NCI-H1436 treated with DMSO at 0.1 percent for 48 hours (cell line): ENCODE measurements around the gene TNPO3.
"Not testable (repeated sequence)": the region's sequence is repeated elsewhere in the genome, so short reads cannot be mapped to it uniquely, and the experiment has no call there.

Experiments used
- DNase-seq: peaks from one replicate; lab custom pipeline; 2025; lab: John Stamatoyannopoulos, UW

Gene TNPO3

DNA sequence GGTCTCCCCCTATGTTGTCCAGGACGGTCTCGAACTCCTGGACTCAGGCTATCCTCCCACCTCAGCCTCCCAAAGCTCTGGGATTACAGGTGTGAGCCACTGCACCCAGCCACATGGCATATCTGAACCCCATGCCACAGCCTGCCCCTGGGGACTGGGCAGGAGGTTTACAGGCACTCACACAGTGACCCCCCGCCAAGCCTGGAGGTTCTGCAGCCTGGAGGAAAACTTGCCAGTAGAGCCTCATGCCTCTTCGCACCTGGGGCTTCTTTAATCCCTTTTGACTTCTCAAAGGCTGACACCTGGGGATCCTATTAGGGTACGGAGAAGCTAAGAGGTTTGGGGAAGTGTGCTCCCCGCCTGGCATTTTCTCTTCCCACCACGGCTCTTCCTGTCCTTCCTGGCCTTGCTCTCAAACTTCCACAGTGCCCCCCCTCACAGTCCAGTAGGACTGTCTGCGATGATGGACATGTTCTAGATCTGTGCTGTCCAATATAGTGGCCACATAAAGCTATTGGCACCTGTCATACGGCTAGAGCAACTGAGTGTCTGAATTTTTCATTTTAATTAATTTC is 133.0 kb downstream of the TNPO3 start:
- no peak for DNase-seq

DNA sequence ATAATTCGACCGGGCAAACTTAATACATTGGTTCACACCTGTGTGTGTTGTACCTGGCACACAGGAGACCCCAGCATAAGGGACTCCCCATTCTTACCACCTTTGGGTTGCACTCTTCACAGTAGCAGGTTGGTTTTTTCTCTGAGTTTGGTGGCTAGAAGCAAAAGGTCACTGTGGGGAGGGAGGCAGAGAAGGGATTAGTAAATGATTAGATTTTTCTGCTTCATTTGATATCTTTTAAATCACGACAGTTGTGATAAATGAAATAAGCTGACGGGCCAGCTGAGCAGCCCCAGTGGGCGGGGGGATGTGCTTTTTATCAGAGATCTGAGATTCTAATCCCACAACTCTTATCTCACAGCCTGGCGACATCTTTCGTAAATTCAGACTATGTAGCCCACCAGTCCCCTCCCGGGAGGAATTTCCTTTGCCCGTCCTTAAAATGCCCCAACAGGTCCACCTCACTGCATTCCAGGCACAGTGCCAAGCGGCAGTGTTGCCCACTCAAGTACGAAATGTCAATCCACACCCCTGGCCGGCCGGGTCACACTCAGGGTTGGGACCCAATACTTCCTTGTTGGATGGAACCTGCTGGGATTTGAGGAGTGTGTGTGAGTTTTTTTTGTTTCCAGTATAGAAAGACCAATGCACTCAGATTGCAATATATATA is 133.9 kb downstream of the TNPO3 start:
- no peak for DNase-seq

DNA sequence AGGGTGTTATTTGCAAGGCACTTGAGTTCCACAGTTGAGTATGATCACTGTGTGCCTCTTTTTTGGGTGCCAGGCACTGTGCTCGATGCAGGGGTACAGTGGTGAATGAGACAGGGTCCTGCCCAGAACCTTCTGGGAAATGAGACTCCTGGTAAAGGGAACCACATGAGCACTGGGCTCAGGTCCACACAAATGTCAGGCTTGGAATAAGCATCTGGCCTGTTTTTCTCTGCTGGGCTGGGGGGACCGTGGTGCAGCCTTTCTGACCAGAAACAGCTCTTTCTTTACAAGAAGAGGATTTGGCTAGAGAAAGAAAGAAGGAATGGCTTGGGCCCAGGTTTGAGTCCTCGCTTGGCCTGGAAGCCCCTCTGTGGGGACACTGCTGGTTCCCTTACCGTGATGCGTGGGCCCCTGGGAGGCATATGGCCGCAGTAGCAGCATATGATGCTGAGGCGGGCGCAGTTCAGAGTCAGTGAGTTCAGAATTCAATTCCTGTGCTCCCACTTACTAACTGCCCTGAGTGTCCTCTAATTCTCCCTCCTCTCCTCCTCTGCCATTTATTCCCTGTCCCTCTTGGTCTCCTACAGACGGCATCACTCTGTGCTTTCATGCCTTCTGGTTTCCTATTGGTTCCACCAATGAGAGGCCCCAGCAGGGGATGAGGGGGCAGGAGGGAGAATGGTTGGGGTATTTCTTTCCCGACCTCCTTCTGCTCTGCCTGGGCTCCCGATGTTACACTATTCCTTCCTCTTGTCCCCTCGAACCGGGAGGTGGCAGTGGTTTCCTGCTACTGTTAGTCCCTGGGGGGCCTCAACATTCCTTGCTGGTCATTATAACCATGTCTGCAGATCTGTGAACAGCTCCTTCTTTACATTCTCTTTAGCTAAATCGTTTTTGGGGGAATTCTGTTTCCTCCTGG is 134.8 kb downstream of the TNPO3 start:
- no peak for DNase-seq

DNA sequence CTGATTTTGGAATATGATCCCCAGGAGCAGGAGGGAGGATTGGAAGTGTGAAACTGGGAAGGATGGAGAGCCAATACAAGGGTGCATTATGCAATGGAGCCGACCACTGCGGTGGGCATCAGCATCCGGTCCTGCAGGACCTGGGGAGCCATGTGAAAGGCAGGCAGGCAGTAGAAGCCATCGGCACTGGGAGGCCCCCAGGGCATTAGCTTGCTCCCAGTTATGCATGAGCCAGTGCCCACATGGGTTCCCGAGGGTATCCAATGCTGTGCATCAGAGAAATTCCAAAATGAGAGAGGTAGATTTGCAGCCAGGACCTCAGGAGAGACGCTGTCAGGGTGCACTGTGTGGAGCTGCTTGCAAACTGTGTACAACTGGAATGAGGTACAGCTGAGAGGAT is 135.7 kb downstream of the TNPO3 start:
- DNase-seq: no peak

DNA sequence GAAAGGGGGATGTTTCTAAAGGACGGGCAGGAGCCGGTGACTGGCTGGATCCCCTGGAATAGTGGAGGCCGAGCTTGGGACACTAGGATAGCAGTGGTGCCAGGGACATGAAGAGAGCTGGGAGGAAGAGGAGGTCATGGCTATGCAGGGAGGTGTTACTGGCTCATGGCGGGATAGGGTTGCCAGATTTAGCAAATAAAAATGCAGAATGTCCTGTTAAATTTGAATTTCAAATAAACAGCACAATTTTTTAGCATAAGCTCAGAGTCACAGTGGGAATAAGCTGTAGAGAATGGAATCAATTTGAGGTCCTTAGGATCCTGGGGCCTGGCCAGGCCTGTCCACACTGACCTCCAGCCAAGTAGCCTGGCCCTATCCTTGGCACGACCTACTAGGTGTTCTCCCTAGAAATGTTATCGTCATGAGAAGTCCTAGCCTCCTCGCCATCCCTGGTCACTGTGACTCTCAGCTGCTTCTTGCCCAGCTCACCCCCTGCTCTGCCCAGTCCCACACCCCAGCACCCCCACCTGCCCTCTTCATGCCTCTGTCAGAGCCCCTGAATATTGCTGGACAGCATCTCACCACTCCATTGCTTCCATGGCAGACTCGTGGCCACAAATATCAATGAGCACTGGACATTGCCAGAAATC is 136.8 kb downstream of the TNPO3 start:
- no peak for DNase-seq

DNA sequence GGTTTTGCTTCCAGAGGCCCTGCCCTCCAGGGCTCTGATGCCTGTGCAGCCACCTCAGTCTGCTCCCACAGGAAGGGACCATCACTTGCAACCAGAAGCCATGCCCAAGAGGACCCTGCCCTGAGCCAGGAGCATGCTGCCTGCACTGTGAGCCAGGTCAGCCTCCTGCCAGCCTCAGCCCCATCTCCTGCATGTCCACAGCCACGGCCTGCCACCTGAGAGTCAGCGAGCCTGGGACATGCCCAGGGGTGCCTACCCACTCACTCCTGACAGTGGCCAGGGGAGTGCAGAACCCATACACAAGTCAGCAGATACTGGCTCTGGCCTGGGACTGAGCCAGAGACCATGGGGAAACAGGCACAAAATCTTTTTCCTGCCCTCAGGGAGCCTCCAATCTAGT is 137.8 kb downstream of the TNPO3 start:
- no peak for DNase-seq

DNA sequence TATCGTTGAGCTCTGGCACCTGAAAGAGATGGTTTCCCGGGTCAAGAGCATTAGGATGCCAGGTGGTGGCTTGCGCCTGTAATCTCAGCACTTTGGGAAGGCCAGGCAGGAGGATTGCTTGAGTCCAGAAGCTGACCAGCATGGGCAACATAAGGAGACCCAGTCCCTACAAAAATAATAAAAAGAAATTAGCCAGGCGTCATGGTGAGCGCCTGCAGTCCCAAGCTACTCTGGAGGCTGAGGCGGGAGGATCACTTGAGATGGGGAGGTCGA is 138.3 kb downstream of the TNPO3 start:
- no peak for DNase-seq

DNA sequence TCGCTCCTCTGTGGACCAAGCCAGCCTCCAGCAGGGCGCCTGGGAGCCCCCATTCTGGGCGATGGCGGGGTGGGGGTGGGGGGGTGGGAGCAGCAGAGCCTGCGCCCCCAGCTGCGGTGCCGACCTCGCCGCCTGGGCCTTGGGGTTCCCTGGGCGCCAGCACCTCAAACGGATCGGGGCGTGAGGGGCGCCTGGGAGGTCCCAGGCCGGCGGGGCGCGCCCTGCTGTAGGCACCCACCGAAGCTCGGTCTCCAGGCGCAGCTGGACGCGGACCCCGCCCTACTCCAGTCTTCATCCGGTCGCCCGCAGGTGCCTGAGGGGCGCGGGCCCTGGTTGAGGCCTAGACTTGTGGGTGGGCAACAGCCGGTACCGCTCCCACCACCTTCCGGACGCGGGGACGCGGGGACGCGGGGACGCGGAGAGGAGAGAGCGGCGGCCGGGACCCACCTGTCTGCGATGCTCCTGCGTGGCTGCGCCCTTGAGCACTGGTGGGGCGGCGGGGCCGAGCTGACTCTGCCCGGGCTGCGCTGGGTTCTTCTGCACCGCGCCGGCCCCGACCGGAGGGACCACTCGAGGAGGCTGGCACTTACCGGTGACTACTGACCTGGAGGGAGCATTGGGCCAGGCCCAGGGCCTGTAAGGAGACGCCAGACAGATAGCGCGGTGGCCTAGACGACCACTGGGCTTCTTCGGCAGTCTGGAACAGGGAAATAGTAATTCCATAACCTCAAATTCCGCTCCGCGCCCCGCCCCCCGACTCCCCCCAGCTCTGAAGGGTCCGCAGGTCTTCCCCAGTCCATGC is 138.9 kb downstream of the TNPO3 start:
- no peak for DNase-seq

DNA sequence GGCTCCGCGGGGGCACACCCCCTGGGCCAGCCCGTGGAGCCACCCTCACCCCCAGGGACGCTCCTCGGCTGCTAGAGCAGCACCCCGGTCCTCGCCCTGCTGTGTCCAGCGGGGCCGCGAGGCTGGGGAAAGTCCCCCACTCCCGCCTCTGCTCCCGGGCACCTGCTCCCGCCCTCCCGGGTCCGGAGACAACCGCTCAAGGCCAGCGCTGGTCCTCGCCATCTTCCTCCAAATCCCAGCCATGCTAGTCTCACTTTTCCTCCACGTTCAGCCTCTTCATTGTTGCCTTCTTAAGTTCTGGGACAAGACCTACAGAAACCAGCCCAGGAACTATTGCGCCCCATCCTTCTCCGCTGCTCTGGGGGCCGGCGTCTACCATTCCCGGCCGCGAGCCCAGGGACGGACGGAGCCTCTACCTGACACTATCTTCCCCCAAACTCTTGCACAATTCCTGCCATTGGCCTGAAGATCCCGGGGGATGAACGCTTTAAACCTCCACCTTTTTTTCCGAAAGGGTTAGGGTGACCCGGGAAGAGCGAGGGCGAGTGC is 139.6 kb downstream of the TNPO3 start:
- no peak for DNase-seq

DNA sequence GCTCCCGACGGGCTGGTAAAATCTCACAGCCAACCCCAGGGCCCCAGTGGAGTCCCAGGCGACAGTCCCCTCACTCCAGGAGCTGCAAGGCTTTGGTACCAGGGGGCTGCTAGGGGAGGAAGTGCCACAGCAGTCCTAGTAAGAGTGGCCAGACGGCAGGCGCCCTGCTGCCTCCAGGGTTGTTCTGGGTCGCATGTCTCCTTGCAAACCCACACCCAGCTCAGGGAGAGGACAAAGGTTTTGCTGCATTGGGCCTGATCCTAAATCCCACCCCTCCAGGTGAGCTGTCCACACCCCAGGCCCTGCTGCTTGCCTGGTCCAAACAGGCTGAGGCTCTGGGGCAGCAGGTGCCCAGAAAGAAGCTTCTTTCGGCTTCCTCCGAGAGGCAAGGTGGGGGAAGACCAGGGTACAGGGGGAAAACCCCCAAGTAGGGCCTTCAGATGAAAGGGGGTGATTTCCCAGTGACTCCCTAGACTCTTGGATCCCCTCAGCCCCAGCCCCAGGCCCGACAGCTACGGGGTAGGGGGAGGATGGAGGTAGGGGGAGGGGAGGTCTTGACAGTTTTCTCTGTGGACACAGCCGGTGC is 140.3 kb downstream of the TNPO3 start:
- DNase-seq: no peak

DNA sequence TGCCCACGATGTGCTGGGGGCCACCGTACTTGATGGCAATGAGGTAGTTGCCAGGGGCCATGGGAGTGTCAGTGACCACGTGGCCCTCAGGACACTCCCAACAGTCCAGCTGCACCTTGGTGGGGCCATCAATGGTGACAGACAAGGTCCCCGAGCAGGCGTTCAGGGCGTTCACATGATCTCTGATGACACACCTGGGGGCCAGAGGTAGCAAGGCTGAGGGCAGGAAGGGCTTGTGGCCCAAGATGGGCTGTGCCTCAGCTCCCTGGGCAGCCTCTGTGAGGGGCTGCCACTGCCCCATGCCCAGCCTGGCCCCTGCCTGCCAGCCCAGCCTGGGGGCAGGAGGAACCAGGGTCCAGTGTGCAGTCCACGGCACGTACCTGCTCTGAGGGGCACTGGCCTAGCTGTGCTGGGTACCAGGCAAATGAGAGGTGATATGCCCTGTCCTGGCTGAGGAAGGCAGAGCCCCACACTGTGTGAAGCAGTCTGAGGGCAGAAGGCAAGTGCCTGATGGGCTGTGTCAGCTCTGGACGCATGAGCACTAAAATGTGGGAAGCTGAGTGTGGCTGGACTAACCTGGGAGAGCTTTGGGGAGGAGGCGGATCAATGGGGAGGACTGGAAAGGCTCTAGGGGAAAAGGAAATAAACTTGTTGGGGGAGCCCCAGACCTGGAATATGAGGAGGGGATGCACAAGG is 140.9 kb downstream of the TNPO3 start:
- DNase-seq: no peak

DNA sequence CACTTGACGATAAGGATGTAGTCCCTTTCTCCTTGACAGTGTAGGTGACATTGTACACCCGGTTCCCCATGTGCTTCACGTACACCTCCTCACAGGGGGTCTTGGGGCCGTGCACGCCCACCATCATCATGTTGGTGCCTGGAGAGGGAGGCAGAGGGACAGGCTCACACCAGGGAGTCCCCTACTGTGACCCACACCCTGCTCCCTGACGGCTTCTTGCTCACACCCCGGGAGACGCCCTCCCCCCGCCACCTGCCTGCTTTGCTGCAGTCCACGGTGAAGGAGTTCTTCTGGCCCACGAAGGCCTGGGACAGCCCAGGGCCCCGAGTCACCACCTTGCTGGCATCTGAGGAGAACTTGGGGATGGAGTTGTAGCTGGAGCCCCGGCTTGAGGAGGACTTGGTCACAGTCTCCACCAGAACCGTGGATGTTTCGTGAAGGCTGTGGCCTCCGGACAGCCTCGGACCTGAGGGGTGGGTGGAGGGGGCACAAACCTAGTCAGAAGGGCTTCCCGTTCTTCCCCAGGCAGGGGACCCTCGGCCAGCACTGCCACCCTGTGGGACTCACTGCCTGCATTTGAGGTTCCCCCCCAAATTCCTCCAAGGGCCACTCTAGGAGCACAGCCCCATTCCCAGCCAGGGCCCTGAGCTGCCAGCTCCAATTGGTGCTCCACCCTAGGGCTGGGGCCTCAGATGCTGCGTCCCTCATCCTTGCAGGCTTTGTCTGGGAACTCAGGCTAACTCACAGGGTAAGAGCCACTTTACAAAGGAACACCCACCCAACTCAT is 142.0 kb downstream of the TNPO3 start:
- DNase-seq: not testable (repeated sequence)

DNA sequence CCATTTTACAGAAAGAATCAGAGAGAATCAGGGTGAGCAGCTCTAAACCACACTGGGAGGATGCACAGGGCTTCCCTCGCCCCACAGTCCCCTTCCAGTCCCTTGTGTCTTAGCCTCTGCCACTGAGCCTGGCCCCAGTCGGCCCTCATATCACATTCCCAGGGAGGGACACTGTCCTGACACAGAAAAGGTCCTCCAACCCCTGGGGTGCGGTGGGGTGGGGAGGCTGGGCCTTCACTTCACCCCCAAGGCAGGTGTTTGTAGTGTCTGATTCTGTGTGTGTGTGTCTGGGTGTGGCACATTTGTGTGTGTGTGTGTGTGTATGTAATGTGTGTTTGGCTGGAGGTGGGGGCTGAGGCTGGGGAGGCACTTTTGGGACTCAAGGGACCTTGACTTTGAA is 142.6 kb downstream of the TNPO3 start:
- DNase-seq: no peak

DNA sequence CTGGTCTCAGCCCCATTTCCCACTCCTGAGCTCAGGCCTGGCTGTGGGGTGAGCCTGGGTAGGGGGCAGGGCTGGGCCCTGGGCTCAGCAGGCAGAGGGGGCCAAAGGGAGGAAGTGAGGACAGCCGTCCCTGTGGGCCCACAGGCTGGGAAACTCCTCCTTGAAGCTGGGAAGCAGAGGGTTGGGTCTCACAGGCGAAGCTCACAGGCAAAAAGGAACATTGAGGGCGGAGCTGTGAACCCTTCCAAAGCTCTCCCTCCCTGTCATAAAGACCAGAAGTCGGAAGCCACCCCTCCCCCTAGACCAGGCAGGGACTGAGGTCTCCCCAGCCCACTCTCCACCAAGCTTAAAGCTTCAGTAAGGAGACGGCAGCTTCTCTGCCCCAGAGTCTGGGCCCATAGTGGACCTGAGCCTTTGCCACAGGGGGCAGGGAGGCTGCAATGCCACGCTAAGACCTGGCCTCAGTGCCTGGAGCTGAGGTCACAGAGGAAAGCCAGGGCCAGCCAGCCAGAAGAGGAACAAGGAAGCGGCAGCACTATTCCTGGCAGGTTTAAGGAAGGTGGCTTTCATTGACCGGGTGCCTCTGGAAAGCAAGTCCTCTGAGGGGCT is 143.4 kb downstream of the TNPO3 start:
- DNase-seq: no peak

DNA sequence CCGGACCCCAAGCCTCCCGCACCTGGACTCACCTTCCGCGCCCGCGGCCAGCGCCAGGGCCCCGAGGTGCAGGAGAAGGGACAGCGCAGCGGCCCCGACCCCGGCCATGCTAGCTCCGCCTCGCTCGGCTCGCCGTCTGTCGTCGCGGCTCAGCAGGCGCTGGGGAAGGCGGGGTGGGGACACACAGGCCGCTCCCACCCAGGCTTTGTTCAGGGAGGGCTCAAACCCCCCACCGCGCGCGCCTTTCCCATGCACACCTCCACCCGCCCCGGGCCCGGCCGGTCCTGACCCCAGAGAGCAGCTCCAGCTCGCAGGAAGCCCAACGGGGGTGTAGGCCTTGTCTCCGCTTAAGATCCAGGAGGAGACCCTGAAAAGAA is 144.4 kb downstream of the TNPO3 start, which contains the start of gene KCP:
KCP (minus strand) TSS at position 141 of the 377 bp plus-strand sequence; CDS start at position 108, 33 bp downstream.
- no peak for DNase-seq

DNA sequence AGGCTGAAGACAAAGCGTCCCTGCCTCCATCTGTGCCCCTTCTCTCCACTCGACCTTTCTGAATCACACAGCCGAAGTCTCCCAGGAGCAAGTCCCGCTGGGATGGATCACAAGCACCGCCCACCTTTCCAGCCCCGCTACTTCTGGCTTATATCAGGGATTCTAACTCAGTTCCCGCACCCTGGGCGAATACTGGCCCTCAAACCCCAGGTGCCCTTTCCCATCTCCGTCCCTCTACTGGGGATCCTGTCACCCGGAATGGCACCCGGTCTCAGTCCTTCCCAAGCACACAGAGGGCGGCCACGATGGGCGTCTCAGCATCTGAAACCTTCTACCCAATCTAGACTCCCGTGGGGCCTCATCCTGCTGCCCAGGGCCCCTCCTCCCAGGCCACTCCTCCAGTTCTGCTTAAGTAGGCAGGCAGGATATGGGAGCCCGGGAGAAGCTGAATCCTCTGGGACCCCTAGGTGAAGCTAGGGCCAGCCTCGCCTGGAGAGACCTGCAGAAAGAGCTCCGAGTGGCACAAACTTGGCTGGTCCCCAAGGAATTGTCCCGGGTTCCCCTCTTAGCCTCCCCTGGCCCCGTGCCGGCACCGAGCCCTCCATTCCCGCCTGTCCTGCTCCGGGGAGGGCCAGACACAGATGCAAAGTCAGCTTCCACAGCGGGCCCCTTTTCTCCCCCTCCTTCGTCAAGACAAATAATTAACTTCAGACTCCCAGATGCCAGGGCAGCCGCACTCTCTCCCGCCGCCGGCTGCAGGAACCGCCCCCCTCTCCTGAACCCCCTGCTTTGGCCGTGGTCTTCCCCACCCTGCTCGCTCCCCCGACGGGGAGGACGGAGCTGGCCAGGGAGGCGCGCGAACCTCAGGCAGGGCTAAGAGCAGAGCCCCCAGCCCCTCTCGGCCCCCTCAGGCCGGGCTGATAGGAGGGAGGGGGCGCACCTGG is 145.0 kb downstream of the TNPO3 start:
- no peak for DNase-seq

DNA sequence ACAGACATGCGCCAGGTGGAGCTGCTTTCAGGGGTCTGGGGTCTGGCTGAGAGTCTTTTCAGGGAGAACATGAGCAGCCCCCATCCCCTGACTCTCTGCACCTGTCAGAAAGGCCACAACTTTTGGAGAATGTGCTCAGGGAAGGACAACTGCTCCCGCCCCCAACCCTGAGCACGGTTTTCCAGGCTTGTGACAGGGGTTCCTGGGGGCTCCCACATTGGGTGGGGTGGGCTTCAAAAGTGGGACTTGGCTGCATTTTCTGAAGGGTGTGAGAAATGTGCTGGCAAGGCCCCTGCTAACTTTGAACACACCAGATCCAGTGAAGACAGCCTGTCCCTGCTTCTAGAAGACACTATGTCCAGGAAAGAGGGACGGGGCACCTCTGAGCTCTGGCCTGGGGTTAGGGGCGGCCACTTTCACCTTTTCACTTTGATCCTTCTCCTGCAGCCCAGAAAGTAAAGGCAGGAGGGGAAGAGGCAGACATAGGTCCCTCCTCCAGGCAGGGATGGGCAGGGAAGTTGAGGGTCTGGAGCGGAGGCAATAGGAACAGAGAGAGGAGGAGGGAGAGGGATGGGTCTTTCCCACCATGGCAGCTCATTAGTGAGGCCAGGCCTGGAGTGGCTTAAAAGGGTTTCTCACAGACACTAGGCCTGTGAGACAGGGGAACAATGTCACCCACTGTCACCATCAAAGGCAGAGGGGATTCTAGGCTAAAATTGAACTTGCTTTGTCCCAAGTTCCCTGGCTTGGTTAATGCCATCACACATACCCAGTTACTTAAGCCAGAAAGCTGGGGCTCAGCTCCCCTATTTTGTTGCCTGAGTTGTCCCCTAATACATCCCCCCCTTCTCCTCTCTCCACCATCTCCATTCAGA is 145.9 kb downstream of the TNPO3 start:
- DNase-seq: no peak
